Coronary artery (tissue), 2 donors: ENCODE data around the gene SPATS2L.

Experiments
- DNase-seq: peaks from one replicate; pipeline ENCODE4 v3.0.0-alpha.2; 2017; ENCODE audit warnings: low spot score
- H3K27ac ChIP-seq, 2 donors: fragments of 200-600 bp; sonication (generic); one replicate each; pipeline ENCODE4 v1.5.1; 2016 to 2019
- H3K4me3 ChIP-seq: fragments of 200-600 bp; sonication (generic); 2 replicates; pipeline ENCODE4 v1.5.1; 2016; ENCODE audit warnings: mild to moderate bottlenecking, moderate library complexity
- CTCF ChIP-seq: fragments of 200-600 bp; sonication (generic); IDR thresholded peaks from one replicate; pipeline ENCODE4 v1.5.1; 2019; ENCODE audit warnings: antibody characterized with exemption

SPATS2L gene

DNA sequence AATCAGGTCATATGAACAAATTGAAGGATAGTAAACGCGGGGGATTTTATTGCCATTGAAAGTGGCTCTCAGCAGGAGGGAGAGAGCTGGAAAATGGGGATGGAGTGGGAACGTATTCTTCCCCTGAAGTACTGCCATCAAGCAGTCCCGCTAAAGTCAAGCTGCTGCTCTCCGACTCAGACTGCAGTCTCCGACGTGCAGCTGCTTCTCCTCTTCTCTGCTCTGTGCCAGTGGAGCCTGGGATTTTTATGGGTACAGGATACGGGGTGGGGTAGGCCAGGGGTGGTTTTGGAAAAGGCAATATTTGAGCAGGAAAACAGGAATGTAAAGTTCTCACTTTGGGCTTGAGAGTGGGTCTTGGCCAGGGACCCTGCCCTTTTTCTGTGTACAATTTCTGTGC is 170.3 kb downstream of the SPATS2L start:
- DNase-seq: no peak
- TF ChIP-seq CTCF: no peak
- Histone ChIP-seq H3K27ac (peak overlapping the region in 1 of 2 donors; percentile 23), H3K4me3 (peak overlapping the region; percentile 33)

DNA sequence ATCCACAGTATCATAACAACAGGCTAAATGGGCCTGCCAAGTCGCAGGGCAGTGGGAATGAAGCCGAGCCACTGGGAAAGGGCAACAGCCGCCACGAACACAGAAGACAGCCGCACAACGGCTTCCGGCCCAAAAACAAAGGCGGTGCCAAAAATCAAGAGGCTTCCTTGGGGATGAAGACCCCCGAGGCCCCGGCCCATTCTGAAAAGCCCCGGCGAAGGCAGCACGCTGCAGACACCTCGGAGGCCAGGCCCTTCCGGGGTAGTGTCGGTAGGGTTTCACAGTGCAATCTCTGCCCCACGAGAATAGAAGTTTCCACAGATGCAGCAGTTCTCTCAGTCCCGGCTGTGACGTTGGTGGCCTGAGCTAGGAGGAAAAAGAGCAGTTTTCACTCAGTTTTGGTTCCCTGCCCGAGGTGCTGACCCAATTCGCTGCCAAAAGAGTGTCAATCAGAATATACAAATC is 171.2 kb downstream of the SPATS2L start:
- peak; percentile 81 for DNase-seq
- Histone ChIP-seq H3K4me3 (peak overlapping the region; percentile 55), H3K27ac (peak overlapping the region in 1 of 2 donors; percentile 68)
- TF ChIP-seq CTCF: no peak

DNA sequence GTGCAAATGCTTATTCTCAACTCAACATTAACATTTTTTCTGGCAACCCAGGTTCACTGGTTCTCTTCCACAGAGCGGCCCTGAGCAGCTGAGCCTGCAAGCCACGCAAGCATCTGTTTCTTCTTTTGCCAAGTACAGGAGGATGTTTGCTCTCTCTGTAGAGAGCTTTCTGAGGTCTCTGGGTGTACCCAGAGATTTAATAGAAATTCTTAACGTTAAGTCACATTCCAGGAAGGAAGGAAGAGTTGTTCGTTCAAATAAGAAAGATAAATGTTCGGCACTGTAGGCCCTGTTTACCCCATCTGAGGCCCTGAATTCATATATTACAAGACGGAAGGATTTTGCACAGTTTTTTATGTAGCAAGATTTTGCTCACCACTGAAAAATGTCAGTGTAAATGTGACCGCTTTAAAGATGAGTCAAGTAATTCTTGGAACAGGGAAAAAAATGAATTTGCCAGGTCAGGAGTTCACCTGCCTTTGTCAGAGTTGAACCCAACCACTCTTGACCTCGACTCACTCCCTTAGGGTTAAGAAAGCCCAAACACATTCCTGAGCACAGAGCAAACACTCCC is 173.3 kb downstream of the SPATS2L start:
- Histone ChIP-seq H3K27ac (no peak overlapping the region), H3K4me3 (no peak overlapping the region)
- no peak for TF ChIP-seq CTCF
- no peak for DNase-seq

- no peak for TF ChIP-seq CTCF
- Histone ChIP-seq H3K27ac (no peak overlapping the region), H3K4me3 (no peak overlapping the region)
- no peak for DNase-seq
Measured at GRCh38 chr2:200482194-200482593, 175.7 kb downstream of the SPATS2L start.

GRCh38 chr2:200483729-200484198 is 177.3 kb downstream of the SPATS2L start:
- Histone ChIP-seq H3K4me3 (no peak overlapping the region), H3K27ac (no peak overlapping the region)
- no peak for TF ChIP-seq CTCF
- DNase-seq: no peak

DNA sequence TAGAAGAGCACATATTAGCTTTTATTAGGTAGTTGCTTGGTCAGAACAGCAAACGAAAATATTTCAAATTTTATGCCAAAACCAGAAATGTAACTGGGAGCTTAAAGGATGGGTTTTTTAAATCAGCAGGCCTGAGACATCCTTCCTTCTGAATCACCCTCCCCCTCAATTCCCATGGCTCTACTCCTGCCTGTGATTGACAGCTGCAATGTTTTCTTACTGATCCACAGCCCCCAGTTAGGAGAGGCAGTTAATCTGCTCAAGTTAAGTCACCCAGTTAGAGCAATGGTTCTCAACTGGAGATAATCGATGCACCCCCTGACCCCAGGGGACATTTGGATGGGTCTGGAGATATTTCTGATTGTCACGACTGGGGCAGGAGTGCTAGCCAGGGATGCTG is 178.4 kb downstream of the SPATS2L start:
- no peak for TF ChIP-seq CTCF

GRCh38 chr2:200486529-200486928 is 180.0 kb downstream of the SPATS2L start:
- DNase-seq: no peak
- TF ChIP-seq CTCF: no peak
- no peak overlapping the region for H3K27ac ChIP-seq
- H3K4me3 ChIP-seq: no peak overlapping the region

More for the DNA sequence above, 178.4 kb downstream of the SPATS2L start:
- no peak for DNase-seq
- no peak overlapping the region for H3K4me3 ChIP-seq
- no peak overlapping the region for H3K27ac ChIP-seq
